GM18907 (cell line): ENCODE data around the gene TPCN2.

ENCODE experiments used
- ATAC-seq: cut with Tn5 transposase; IDR thresholded peaks from one replicate; pipeline ENCODE4 v1.9.1; 2021; ENCODE audit warnings: mild to moderate bottlenecking, moderate library complexity; ENCODE audit not compliant: unreplicated experiment

Gene TPCN2

GRCh38 chr11:69159150-69159852 is 110.6 kb downstream of the TPCN2 start:
- no peak for ATAC-seq

- no peak for ATAC-seq
These were observed 111.8 kb downstream of the TPCN2 start for GRCh38 chr11:69160296-69161116.

GRCh38 chr11:69161117-69161407 is 112.3 kb downstream of the TPCN2 start:
- ATAC-seq = no peak

- ATAC-seq = no peak
These were observed 113.8 kb downstream of the TPCN2 start for GRCh38 chr11:69162505-69162904.

GRCh38 chr11:69163842-69164241 is 115.1 kb downstream of the TPCN2 start:
- ATAC-seq = no peak

- ATAC-seq = no peak
These were observed 116.1 kb downstream of the TPCN2 start for GRCh38 chr11:69164824-69165223.

- no peak for ATAC-seq
These were observed 117.0 kb downstream of the TPCN2 start for GRCh38 chr11:69165775-69166174.

GRCh38 chr11:69166218-69167115 is 117.7 kb downstream of the TPCN2 start:
- peak; percentile 89 for ATAC-seq

GRCh38 chr11:69167130-69167915 is 118.6 kb downstream of the TPCN2 start:
- no peak for ATAC-seq

GRCh38 chr11:69167916-69168691 is 119.4 kb downstream of the TPCN2 start:
- no peak for ATAC-seq

- no peak for ATAC-seq
These were observed 120.7 kb downstream of the TPCN2 start for GRCh38 chr11:69169479-69169878.

GRCh38 chr11:69170704-69171103 is 122.0 kb downstream of the TPCN2 start:
- ATAC-seq = no peak

- no peak for ATAC-seq
These were observed 122.9 kb downstream of the TPCN2 start for GRCh38 chr11:69171476-69172240.

- no peak for ATAC-seq
These were observed 123.9 kb downstream of the TPCN2 start for GRCh38 chr11:69172674-69173073.

GRCh38 chr11:69173331-69173730 is 124.6 kb downstream of the TPCN2 start:
- ATAC-seq = no peak

- no peak for ATAC-seq
These were observed 125.3 kb downstream of the TPCN2 start for GRCh38 chr11:69173925-69174581.

- no peak for ATAC-seq
These were observed 126.1 kb downstream of the TPCN2 start for GRCh38 chr11:69174841-69175240.

GRCh38 chr11:69178819-69179482 is 130.2 kb downstream of the TPCN2 start:
- no peak for ATAC-seq
